H1 (cell line): Measurements from ENCODE around the gene LDB1. TPM values are rescaled to one million over a fixed set of nuclear protein-coding genes. Genes with fewer than 3 reads are reported as not detected.
A peak's percentile ranks its signal among the peaks of the same experiment; 100 is the strongest.

Source experiments
- BACH1 ChIP-seq: IDR thresholded peaks from 2 replicates; pipeline ENCODE4 v1.6.1; 2012; ENCODE audit warnings: low read length, improper control_type of control experiment
- HDAC2 ChIP-seq, 2 experiments: fragments of 300-600 bp in 1 of 2; sonication (generic) in 1 of 2; IDR thresholded peaks; 2 replicates each; pipeline ENCODE4 v1.6.1; 2011 to 2012; ENCODE audit warnings: low read depth in 2 of 2, low read length in 2 of 2, mild to moderate bottlenecking in 2 of 2, moderate library complexity in 2 of 2, borderline replicate concordance in 1 of 2, inconsistent platforms in 1 of 2
- JUN ChIP-seq: IDR thresholded peaks from 2 replicates; pipeline ENCODE4 v1.6.1; 2011; ENCODE audit warnings: low read depth, mild to moderate bottlenecking, improper control_type of control experiment, low read length
- KDM4A ChIP-seq: IDR thresholded peaks from one replicate; pipeline ENCODE4 v1.7.1; 2012; ENCODE audit warnings: low read depth, mild to moderate bottlenecking, moderate library complexity, low read length, inconsistent platforms; ENCODE audit not compliant: severe bottlenecking
- MAX ChIP-seq: IDR thresholded peaks from 2 replicates; pipeline ENCODE4 v1.6.1; 2012; ENCODE audit warnings: inconsistent platforms
- POLR2AphosphoS5 ChIP-seq: IDR thresholded peaks from 2 replicates; pipeline ENCODE4 v1.6.1; 2011; ENCODE audit warnings: low read depth, low read length
- SIX5 ChIP-seq: IDR thresholded peaks from 2 replicates; pipeline ENCODE4 v1.6.1; 2011; ENCODE audit warnings: mild to moderate bottlenecking, low read depth, low read length
- SRF ChIP-seq: IDR thresholded peaks from 2 replicates; pipeline ENCODE4 v1.6.1; 2011; ENCODE audit warnings: mild to moderate bottlenecking, low read depth, low read length, moderate library complexity
- TBP ChIP-seq: IDR thresholded peaks from 2 replicates; pipeline ENCODE4 v1.6.1; 2011; ENCODE audit warnings: low read depth, low read length, improper control_type of control experiment
- polyA plus RNA-seq, 7 experiments: library from polyadenylated mRNA; depleted of rRNA in 3 of 7; stranded (reverse) in 5 of 7; unstranded in 2 of 7; fragments of >200 nt in 5 of 7; fragments of 200-250 nt in 2 of 7; gene quantifications; 1 replicate in 5 of 7; 2 replicates in 1 of 7; 4 replicates in 1 of 7; pipeline versions ENCODE4 v1.2.1 to v1.2.3, GENCODE V29; 2011 to 2013; ENCODE audit warnings: missing spikeins in 2 of 7, mixed read lengths in 2 of 7
- total RNA-seq: library from RNA; stranded (reverse); fragmentation: NEBNext Ultra II Directional; extraction: Animal tissue kit (Norgen Biotek cat#: 25700); gene quantifications from 2 replicates; pipeline ENCODE4 v1.2.1, GENCODE V29; 2021
- TF ChIP-seq, protein P1 (sequence below): fragments of 300-600 bp; sonication (generic); IDR thresholded peaks from 2 replicates; pipeline ENCODE4 v1.7.1; 2012; ENCODE audit warnings: low read length, moderate library complexity, mild to moderate bottlenecking, inconsistent platforms; ENCODE audit not compliant: insufficient replicate concordance

The LDB1 gene
- total and polyA plus RNA-seq, 2 of the 8 experiments (the other 6 are each of a cell fraction or from before 2014, with no cell fraction given): 88.4 to 138 TPM

GRCh38 chr10:102132563-102133372 lies 12.6 kb upstream of the LDB1 start, which contains the start of gene PPRC1 (continued):
- TF ChIP-seq, protein P1, sequence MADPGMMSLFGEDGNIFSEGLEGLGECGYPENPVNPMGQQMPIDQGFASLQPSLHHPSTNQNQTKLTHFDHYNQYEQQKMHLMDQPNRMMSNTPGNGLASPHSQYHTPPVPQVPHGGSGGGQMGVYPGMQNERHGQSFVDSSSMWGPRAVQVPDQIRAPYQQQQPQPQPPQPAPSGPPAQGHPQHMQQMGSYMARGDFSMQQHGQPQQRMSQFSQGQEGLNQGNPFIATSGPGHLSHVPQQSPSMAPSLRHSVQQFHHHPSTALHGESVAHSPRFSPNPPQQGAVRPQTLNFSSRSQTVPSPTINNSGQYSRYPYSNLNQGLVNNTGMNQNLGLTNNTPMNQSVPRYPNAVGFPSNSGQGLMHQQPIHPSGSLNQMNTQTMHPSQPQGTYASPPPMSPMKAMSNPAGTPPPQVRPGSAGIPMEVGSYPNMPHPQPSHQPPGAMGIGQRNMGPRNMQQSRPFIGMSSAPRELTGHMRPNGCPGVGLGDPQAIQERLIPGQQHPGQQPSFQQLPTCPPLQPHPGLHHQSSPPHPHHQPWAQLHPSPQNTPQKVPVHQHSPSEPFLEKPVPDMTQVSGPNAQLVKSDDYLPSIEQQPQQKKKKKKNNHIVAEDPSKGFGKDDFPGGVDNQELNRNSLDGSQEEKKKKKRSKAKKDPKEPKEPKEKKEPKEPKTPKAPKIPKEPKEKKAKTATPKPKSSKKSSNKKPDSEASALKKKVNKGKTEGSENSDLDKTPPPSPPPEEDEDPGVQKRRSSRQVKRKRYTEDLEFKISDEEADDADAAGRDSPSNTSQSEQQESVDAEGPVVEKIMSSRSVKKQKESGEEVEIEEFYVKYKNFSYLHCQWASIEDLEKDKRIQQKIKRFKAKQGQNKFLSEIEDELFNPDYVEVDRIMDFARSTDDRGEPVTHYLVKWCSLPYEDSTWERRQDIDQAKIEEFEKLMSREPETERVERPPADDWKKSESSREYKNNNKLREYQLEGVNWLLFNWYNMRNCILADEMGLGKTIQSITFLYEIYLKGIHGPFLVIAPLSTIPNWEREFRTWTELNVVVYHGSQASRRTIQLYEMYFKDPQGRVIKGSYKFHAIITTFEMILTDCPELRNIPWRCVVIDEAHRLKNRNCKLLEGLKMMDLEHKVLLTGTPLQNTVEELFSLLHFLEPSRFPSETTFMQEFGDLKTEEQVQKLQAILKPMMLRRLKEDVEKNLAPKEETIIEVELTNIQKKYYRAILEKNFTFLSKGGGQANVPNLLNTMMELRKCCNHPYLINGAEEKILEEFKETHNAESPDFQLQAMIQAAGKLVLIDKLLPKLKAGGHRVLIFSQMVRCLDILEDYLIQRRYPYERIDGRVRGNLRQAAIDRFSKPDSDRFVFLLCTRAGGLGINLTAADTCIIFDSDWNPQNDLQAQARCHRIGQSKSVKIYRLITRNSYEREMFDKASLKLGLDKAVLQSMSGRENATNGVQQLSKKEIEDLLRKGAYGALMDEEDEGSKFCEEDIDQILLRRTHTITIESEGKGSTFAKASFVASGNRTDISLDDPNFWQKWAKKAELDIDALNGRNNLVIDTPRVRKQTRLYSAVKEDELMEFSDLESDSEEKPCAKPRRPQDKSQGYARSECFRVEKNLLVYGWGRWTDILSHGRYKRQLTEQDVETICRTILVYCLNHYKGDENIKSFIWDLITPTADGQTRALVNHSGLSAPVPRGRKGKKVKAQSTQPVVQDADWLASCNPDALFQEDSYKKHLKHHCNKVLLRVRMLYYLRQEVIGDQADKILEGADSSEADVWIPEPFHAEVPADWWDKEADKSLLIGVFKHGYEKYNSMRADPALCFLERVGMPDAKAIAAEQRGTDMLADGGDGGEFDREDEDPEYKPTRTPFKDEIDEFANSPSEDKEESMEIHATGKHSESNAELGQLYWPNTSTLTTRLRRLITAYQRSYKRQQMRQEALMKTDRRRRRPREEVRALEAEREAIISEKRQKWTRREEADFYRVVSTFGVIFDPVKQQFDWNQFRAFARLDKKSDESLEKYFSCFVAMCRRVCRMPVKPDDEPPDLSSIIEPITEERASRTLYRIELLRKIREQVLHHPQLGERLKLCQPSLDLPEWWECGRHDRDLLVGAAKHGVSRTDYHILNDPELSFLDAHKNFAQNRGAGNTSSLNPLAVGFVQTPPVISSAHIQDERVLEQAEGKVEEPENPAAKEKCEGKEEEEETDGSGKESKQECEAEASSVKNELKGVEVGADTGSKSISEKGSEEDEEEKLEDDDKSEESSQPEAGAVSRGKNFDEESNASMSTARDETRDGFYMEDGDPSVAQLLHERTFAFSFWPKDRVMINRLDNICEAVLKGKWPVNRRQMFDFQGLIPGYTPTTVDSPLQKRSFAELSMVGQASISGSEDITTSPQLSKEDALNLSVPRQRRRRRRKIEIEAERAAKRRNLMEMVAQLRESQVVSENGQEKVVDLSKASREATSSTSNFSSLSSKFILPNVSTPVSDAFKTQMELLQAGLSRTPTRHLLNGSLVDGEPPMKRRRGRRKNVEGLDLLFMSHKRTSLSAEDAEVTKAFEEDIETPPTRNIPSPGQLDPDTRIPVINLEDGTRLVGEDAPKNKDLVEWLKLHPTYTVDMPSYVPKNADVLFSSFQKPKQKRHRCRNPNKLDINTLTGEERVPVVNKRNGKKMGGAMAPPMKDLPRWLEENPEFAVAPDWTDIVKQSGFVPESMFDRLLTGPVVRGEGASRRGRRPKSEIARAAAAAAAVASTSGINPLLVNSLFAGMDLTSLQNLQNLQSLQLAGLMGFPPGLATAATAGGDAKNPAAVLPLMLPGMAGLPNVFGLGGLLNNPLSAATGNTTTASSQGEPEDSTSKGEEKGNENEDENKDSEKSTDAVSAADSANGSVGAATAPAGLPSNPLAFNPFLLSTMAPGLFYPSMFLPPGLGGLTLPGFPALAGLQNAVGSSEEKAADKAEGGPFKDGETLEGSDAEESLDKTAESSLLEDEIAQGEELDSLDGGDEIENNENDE: no peak
- TF ChIP-seq BACH1 (peak; percentile 6; the same call in 1 of the 2 replicates), KDM4A (peak; percentile 60), SRF (no peak), SIX5 (peak; percentile 99), MAX (peak; percentile 53; the same call in 1 of the 2 replicates), TBP (peak; percentile 86), POLR2AphosphoS5 (peak; percentile 86), HDAC2 (IDR thresholded peaks at IDR 0.05; ENCODE audit: borderline replicate concordance in 1 of 2, low read depth in 2 of 2, low read length in 2 of 2) (0 out of 4 replicates have a peak, but pooled peaks of 1 of the 2 experiments have one; percentile 52), JUN (no peak)
